Hematopoietic multipotent progenitor cell (in vitro differentiated cells): ENCODE measurements around the gene GSTO2. TPM values are rescaled to one million over a fixed set of nuclear protein-coding genes. Genes with fewer than 3 reads are reported as not detected.
A peak's percentile ranks its signal among the peaks of the same experiment; 100 is the strongest.

Experiments
- DNase-seq, 3 donors: peaks; one replicate each; pipeline ENCODE4 v3.0.0-alpha.2; 2011 to 2015; ENCODE audit warnings: low read depth in 2 of 3, low spot score in 2 of 3
- total RNA-seq: library from RNA; depleted of rRNA; stranded (reverse); fragments of >200 nt; gene quantifications from one replicate; pipeline ENCODE4 v1.2.3, GENCODE V29; 2012

GSTO2 gene
- total RNA-seq, 1 donor: 5.7 TPM

- DNase-seq: no peak
Observed at GRCh38 chr10:104253106-104253505, 15.9 kb upstream of the GSTO2 start.

DNA sequence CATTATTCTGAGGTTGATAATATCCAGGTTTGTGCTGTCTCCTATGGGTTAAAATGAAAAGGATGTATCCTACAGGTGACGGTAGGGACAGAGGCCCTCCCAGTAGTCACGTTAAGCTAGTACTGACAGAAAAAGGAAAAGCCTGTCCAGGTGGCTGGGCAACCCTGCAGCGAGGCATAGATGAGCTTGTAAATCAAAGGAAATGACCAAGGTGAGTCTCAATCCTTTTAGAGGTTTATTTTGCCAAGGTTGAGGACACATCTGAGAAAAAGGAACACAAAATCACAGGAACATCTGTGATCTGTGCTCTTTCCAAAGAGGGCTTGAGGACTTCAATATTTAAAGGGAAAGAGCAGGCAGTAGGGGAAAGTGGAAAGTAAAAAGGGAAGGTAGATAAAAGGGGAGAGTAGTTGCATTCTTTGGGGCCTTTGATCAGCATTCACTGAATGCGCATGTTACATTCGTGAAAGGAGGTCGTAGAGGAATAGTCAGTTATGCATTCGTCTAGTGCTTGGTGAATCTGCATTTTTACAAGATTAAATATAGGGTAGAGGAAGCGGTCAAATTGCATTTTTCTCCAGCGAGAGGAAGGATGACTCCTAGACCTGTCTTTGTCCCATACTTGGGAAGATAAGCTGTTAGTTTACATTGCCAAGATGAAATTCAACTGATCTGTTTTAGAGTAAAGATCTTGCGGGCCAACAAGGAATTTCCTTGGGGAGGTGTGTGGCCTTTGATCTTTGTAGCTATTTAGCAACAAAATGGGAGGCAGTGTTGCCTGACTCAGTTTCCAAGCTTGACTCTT is 15.2 kb upstream of the GSTO2 start:
- DNase-seq: no peak

DNA sequence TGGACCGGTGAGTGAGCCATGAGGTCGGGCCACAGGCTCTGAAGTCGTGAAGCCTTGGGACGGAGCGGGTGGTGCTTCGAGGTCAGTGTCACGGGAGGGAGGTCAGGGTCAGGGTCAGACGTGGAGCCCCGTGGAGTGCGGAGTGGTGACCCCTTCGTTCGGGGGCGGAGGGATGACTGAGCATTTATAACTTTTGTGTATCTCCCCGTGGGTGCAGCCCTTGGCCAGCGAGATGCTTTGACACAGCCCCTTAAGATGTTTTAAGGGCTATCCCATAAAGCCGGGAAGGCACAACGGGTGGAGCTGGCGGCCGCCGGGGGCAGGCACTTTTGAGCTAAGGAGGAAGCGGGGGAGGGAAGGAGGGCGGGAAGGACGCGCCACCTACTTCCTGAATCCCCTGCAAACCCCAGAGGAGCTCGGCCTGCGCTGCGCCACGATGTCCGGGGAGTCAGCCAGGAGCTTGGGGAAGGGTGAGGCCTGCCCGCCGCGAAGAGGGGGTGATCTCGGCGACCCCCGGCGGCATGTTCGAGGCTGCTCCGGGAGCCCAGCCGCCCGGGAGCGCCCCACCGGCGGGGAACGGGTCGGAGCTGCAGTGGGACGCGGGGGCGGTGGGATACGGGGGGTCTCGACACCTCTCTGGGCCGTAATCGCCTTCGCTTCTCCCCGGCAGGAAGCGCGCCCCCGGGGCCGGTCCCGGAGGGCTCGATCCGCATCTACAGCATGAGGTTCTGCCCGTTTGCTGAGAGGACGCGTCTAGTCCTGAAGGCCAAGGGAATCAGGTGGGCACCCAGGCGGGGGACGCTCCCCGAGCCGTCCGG is 14.3 kb upstream of the GSTO2 start, which contains the start of gene GSTO1:
Gene GSTO1, plus strand, starts transcription at position 400 of the 818 bp plus-strand sequence. Its CDS starts 37 bp downstream, at position 437.
- peak in 2 of 3 donors; percentile 43 to 59 for DNase-seq

DNA sequence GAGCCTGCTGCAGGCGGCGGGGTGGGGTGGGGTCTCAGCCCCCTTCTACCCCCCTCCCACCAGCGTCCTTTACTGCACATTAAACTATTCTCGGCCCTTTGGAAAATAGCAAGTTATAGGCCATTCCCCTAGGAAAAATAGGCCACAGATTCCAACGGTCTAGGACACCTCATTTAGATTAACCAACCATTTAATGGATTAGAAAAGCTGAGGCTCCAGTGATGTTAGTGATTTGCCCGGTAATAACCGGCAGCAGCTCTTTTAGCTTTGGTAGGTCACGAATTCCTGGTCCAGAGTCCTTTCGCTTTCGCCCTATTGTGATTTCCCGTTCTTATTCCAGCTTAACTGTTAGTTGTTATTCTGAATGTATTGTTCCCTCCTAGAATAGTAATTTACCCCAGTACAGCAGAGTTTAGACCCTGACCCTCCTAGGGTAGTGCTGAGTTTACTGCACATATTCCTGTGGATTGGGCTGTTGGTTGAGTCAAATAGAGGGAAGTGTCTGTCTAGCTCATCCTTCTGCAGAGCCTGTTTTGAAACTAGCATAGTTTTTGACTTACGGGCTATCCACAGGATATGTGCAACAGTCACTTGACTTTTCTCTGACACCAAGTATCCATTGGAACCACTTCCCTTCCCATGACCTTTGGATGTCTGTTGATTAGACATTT is 13.5 kb upstream of the GSTO2 start:
- DNase-seq: no peak

- DNase-seq: no peak
Observed at GRCh38 chr10:104256335-104256961, 12.5 kb upstream of the GSTO2 start.

GRCh38 chr10:104257235-104257634 is 11.7 kb upstream of the GSTO2 start:
- no peak for DNase-seq

GRCh38 chr10:104258209-104258608 is 10.8 kb upstream of the GSTO2 start:
- no peak for DNase-seq

- DNase-seq: no peak
Observed at GRCh38 chr10:104259456-104259855, 9.5 kb upstream of the GSTO2 start.

DNA sequence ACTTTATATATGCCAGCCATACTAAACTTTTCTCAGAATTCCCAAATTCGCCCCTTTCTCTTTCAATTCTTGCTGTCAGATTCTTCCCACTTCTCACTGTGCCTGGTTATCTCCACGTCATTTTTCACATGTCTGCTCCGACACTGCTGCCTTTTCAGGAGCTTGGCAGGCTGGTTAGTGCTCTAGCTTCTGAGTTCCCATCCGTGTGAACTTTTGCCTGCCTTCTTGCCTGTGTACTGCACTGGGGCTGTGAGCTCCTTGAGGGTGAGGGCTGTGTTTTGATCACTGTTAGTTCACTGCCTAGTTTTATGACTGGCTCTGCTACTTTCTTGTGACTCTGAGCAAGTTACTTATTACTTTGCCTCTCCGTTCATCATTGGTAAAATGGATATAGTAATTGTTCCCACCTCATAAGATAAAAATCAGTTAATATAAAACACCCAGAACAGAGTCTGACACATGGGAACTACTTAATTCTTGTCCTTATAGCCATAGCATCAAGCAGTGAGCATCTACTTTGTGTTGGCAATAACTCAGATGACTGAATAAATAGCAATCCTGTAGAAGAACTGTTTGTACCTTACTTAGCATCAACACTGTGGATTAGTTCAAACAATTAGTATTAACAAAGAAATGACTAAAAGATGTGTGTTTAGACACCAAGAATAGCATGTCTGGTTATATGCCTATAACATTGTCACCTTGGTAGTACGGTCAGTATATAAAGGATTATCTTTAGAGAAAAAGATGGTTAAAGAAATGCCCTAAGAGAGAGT is 8.8 kb upstream of the GSTO2 start:
- no peak for DNase-seq

GRCh38 chr10:104260775-104261115 is 8.2 kb upstream of the GSTO2 start:
- peak in 1 of 3 donors; percentile 45 for DNase-seq

GRCh38 chr10:104262055-104262454 is 6.9 kb upstream of the GSTO2 start:
- DNase-seq: no peak

- no peak for DNase-seq
Observed at GRCh38 chr10:104264783-104265182, 4.2 kb upstream of the GSTO2 start.

- DNase-seq: no peak
Observed at GRCh38 chr10:104267721-104268404, 1.1 kb upstream of the GSTO2 start.

DNA sequence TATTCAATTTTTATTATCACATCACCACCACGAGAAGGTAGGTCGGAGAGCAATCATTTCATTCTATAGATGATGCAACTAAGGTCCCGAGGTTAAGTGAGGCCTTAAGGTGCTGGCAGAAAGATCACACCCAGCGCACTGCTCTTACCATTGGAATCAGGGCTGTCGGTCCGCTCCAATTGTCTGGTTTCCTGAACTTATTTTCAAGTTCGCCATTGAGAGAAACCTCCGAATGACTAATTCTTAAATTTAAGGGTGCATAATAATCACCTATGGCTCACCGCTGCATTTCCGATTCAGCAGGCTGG is 625 bp upstream of the GSTO2 start:
- no peak for DNase-seq

DNA sequence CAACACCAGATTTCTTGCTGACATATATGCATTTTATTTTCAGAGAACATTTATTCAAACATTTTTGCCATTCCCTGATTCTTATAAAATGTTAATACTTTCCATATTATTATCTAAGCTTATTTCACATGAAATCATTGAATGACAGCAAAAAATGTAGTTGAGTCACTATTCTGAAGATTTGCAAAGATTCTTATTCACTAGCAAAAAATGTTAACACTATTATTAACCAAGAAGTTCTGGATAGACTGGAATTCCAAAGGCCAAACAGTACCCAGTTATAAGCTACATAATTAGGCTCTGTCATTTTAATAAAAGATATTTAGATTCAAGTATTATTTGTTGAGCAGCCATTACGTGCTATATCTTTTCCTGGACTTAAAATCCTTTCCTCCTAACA is 4.3 kb downstream of the GSTO2 start:
- DNase-seq: no peak

DNA sequence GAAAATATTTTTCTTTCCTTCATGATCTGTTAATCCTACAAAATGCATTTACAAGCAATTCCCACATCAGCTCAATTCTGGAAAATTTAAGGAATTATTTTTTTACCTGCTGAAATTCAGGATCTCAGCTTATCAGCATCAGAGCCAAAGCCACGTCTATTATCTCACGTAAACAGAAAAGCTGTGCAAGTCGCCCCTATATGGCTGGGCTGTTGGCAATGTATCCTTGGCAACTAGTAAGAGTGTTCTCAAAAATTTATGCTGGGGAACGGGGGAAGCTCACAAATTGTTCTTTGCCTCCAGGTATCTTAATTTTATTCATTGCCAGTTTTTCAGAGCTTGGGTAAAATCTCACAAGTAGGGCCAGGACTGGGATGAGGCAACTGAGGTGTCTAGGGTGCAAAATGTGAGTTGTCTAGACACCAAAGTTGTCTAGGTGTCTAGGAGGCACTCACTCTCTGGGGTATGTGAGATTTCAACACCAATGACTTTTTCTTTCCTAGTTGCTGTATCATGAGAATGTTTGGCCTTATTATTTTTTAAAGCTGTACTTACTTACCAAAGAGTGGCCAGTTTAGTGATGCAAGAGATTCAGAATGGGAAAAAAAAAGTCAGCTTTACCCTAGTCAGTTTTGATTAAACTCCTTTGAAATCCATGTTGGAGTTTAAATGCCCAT is 5.1 kb downstream of the GSTO2 start:
- DNase-seq: no peak

DNA sequence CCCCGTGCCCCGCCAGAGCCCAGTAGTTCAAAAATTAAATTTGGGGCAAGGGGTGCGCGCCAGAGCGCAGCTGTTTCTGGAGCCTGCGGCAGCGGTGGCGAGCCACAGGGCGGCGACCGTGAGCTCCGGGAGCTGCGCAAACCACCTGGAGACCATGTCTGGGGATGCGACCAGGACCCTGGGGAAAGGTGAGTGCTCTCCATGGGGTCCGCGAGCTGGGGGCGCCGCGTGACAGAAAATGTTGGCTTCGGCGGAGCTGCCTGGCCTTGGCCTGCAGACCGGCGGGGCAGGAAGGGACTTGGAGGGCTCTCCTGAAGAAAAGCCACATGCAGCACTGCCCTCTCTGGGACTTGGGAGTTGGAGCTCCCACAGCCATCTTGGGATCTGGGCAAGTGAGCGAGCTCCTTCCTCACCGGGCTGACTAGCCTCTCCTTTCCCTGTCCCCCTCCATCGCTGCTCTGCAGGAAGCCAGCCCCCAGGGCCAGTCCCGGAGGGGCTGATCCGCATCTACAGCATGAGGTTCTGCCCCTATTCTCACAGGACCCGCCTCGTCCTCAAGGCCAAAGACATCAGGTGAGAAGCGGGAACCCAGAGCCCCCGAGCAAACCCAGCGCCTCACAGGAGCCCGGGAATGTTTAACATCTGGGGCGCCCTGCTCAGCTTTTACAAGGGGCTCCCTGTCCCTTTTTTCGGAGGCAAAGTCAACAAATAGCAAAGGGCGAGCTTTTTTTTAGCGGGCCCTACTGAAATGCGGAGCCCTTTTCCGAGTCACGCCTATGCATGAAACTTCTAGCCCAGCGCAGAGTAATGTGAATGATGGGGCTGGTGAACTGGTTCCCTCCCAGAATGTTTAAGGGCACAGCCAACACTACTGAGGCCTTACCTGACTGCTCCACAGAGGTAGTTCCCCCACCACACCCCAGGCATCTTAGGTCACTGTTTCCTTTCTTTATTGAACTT is 6.1 kb downstream of the GSTO2 start:
- DNase-seq: peak in 1 of 3 donors; percentile 46

GRCh38 chr10:104276192-104276591 is 7.2 kb downstream of the GSTO2 start:
- no peak for DNase-seq
